Pancreas (tissue), 10 donors: ENCODE data around the gene SCAMP3. TPM values are rescaled to one million over a fixed set of nuclear protein-coding genes. Genes with fewer than 3 reads are reported as not detected.

Experiments
- ATAC-seq, 4 donors: fragments of 200-7000 bp; cut with Tn5 transposase; one replicate each; pipeline versions ENCODE4 v1.8.0 to v1.9.1; 2020; ENCODE audit warnings: mild to moderate bottlenecking in 4 of 4, moderate library complexity in 4 of 4
- DNase-seq, 6 donors: peaks; one replicate each; pipeline ENCODE4 v3.0.0-alpha.2; 2020
- FAIRE-seq: peaks from 2 replicates; lab custom pipeline; 2012; peaks lifted over from hg19 to GRCh38; lab: Jason Lieb, UNC
- H3K27ac ChIP-seq, 4 donors: fragments of 200-600 bp; sonication (generic); 1 replicate in 3 of 4; 2 replicates in 1 of 4; pipeline versions ENCODE4 v1.5.0 to v1.8.0; 2020
- H3K27me3 ChIP-seq, 4 donors: fragments of 200-600 bp; one replicate each; pipeline ENCODE4 v1.8.0; 2021
- H3K36me3 ChIP-seq, 3 donors: fragments of 200-600 bp; sonication (generic) in 1 of 3; one replicate each; pipeline versions ENCODE4 v1.5.0 to v1.8.0; 2020 to 2021
- H3K4me1 ChIP-seq, 3 donors: fragments of 200-600 bp; one replicate each; pipeline ENCODE4 v1.8.0; 2021
- H3K4me3 ChIP-seq, 4 donors: fragments of 200-600 bp; sonication (generic) in 2 of 4; one replicate each; pipeline versions ENCODE4 v1.5.0 to v1.8.0; 2020 to 2021
- H3K9me3 ChIP-seq, 4 donors: fragments of 200-600 bp; one replicate each; pipeline ENCODE4 v1.8.0; 2021
- CTCF ChIP-seq, 4 donors: fragments of 200-600 bp; sonication (generic) in 3 of 4; IDR thresholded peaks; one replicate each; pipeline versions ENCODE4 v1.5.0 to v1.8.0; 2021; ENCODE audit warnings: antibody characterized with exemption in 4 of 4
- WGBS, 2 donors: extraction: QIAGEN DNeasy Blood & Tissue Kit; methylation state at CpG; one replicate each; pipeline ENCODE4 v1.1.7; 2013; 5-methylcytosine and 5-hydroxymethylcytosine counted together
- intact Hi-C, 3 donors: fragments of 100-400 bp; cut with DNase I; formaldehyde crosslinking; loops; one replicate each; pipeline versions ENCODE4 v1.11.1 to v1.14.2; 2022
- polyA plus RNA-seq, 2 donors: library from polyadenylated mRNA; stranded (reverse); fragments of 200-250 nt; gene quantifications; one replicate each; pipeline ENCODE4 v1.2.3, GENCODE V29; 2013
- total RNA-seq, 6 donors: library from RNA; stranded (reverse); fragmentation: NEBNext Ultra II Directional in 4 of 6; extraction: Animal tissue kit (Norgen Biotek cat#: 25700) in 4 of 6; gene quantifications; one replicate each; pipeline versions ENCODE4 v1.2.1 to v1.2.4, GENCODE V29; 2021 to 2023
- donor health status: healthy with polysubstance abuse.
- donor health status: DM: no; HTN: no; CAD: no; lungs with moderate emphysema.
- donor health status: DM: no; HTN: no; CAD: no.
- donor health status: control.
- donor health status: control.
- donor health status: Bipolar disorder and iron deficiency.
- donor health status: DM: yes; HTN: yes; CAD: no.
- donor health status: DM: no; HTN: no; CAD: no.
- donor health status: DM: no; HTN: no; CAD: no.
- donor health status: DM: yes; HTN: yes; CAD: no.

The SCAMP3 gene
- total and polyA plus RNA-seq, 8 donors: 25.1 to 55.5 (median 28.8) TPM

DNA sequence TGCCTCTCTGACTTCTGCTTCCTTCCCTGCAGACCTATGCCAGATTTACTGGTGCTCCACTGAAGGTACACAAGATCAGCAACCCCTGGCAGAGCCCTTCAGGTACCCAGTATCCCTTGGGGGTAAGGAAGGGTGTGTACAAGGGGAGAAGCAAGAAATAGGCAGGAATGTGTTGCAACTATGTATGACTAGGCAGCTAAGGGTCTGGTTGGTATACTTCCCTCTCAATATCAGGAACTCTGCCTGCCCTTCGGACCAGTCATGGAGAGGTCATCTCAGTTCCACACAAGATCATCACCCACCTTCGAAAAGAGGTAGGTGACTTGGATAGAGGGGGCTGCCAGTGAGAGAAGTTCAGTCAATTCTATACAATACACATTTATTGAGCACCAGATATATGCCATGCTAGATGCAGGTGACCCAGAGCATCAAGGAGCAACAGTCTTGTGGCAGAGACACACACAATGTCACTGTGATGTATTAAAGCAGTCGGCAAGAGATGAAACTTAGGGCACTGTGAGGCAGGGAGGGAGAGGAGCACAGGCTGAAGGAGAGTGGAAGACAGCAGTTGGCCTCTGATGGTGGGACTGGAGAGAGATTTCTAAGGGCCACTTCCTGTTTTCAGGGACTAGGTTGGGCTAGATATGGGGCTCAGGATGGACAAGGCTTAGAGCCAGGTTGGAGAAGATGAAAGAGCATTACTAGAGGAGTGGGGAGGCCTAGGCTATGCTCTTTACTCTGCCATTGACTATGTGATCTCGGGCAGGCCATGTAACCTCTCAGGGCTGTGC, 51.7 kb downstream of the SCAMP3 start:
- Histone ChIP-seq H3K4me1 (peaks cover 0 to 15% (median 0%) of the 10 kb centered on the region in 3 donors), H3K27me3 (no peaks in the 10 kb centered on the region), H3K4me3 (no peak overlapping the region), H3K27ac (no peak overlapping the region), H3K36me3 (no peaks in the 10 kb centered on the region), H3K9me3 (no peaks in the 10 kb centered on the region)
- no peak for TF ChIP-seq CTCF (IDR thresholded peaks at IDR 0.05)
- ATAC-seq (no peak), FAIRE-seq (no peak), DNase-seq (no peak)
- 74% methylated on average over 4 of the region's 4 CpGs for WGBS, 2 donors
- intact Hi-C loops: no loop called here

DNA sequence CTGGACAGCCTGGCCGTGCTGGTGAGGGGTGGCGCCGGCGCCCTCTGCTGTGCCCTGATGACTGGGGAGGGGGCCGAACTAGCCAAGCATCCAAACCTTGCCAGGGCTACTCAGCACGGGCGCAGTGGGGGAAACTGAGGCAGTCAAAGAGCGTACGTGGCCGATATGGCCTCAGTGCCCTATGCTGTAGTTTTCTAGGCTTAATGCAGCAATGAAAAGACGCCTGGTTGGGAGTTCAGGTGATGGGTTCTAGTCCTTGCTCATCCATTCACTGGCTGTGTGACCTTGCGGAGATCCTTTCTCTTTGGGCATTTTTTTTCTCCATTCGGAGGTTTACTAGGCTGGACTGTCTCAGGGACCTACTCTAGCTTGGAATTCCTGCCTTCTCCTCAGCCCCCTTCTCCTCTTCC, 52.8 kb downstream of the SCAMP3 start:
- no peaks in the 10 kb centered on the region for H3K36me3 ChIP-seq
- 3 to 4% methylated on average over 13 of the region's 13 CpGs for WGBS, 2 donors
- no peaks in the 10 kb centered on the region for H3K9me3 ChIP-seq
- H3K4me3 ChIP-seq: peak overlapping the region; percentile 65 to 86 (median 76)
- H3K27ac ChIP-seq: peak overlapping the region; percentile 95 to 98 (median 97)
- H3K27me3 ChIP-seq: no peaks in the 10 kb centered on the region
- intact Hi-C loops: no loop called here
- no peak for TF ChIP-seq CTCF (IDR thresholded peaks at IDR 0.05)
- no peak for DNase-seq
- FAIRE-seq: no peak
- no peak for ATAC-seq
- H3K4me1 ChIP-seq: peaks cover 0 to 15% (median 0%) of the 10 kb centered on the region in 3 donors

DNA sequence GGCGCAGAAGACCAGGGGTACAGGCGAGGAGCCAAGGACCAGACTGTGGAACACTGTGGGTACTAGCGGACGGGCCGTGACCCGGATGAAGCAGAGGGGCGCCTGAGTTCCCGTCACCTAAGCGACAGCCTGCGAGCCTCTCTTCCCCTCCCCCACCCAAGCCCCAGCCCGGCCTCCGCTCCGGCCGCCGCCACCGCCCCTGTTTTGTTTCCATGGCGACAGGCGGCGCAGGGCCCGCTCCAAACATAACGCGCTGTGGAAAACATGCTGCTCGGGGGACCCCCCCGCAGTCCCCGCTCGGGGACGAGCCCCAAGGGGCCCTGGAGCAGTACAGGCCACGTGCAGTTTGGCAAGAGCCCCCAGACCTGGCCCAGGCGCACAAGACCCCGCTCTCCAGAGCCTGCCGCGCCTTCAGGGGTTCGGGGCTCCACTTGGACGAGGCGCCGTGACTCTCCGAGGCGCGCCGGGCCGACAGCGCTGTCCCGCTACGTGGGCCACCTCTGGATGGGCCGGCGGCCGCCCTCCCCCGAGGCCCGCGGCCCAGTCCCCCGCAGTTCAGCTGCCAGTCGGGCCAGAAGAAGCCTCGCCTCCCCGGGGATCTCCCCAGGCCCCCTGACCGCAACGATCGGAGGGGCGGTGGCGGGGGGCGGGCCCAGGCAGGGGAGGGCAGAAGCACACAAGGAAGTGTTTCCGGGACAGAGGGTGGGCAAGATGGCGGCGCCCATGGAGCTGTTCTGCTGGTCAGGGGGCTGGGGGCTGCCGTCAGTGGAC, 53.4 kb downstream of the SCAMP3 start, which contains the start of gene MTX1:
MTX1 (plus strand) TSS at position 155 of the 771 bp plus-strand sequence; CDS start at position 265, 110 bp downstream.
- Histone ChIP-seq H3K27me3 (no peaks in the 10 kb centered on the region), H3K27ac (peak within 1 kb of the TSS; percentile 95 to 98 (median 97)), H3K4me3 (peak within 1 kb of the TSS; percentile 65 to 86 (median 76)), H3K9me3 (no peaks in the 10 kb centered on the region), H3K36me3 (no peaks in the 10 kb centered on the region), H3K4me1 (peaks cover 0 to 15% (median 0%) of the 10 kb centered on the region in 3 donors)
- FAIRE-seq: no peak
- intact Hi-C loops: no loop called here
- TF ChIP-seq CTCF (IDR thresholded peaks at IDR 0.05): no peak
- WGBS, 2 donors: 0% methylated on average over 53 to 64 of the region's 64 CpGs
- DNase-seq: peak; percentile 81 to 95 (median 88)
- ATAC-seq: peak; percentile 85 to 87 (median 86)

GRCh38 chr1:155207806-155208540, 54.2 kb downstream of the SCAMP3 start, which contains the start of gene THBS3:
TSS of gene THBS3 (minus strand) at chr1:155207897. CDS start at chr1:155207876, 21 bp downstream.
- no peak for TF ChIP-seq CTCF (IDR thresholded peaks at IDR 0.05)
- ATAC-seq (peak; percentile 3 to 15 (median 7)), DNase-seq (peak in 2 of 6 donors; percentile 53 to 56)

More at GRCh38 chr1:155207806-155208540, 54.2 kb downstream of the SCAMP3 start, which contains the start of gene THBS3:
- H3K4me3 ChIP-seq: peak within 1 kb of the TSS; percentile 65 to 86 (median 76)
- no peaks in the 10 kb centered on the region for H3K27me3 ChIP-seq
- WGBS, 2 donors: 33 to 34% methylated on average over 17 of the region's 17 CpGs
- H3K27ac ChIP-seq: peak within 1 kb of the TSS; percentile 95 to 98 (median 97)
- no peak for FAIRE-seq
- no peaks in the 10 kb centered on the region for H3K9me3 ChIP-seq
- intact Hi-C loops: no loop called here
- H3K4me1 ChIP-seq: peaks cover 0 to 15% (median 0%) of the 10 kb centered on the region in 3 donors
- H3K36me3 ChIP-seq: no peaks in the 10 kb centered on the region
